ENCODE data around the gene TMEM163.
"Not testable (repeated sequence)": the region's sequence is repeated elsewhere in the genome, so short reads cannot be mapped to it uniquely, and the experiment has no call there.

Gene TMEM163

GRCh38 chr2:134507697-134508096, 211.1 kb downstream of the TMEM163 start (continued):
- TF ChIP-seq ZNF26 (tag by site-specific recombination; IDR thresholded peaks at IDR 0.05) (no peak), ZNF266 (tag by site-specific recombination; IDR thresholded peaks at IDR 0.05; ENCODE audit: low read depth) (no peak), SALL2 (tag by site-specific recombination; IDR thresholded peaks at IDR 0.05; ENCODE audit: borderline replicate concordance) (no peak), ZNF639 (tag by site-specific recombination; IDR thresholded peaks at IDR 0.05) (no peak)

- POLR2A ChIA-PET; H3K4me1 ChIP-seq (ENCODE audit: control insufficient read depth, insufficient read depth, low read length); H3K9me3 ChIP-seq (ENCODE audit: control insufficient read depth, insufficient read depth, low read depth, low read length); H3K4me3 ChIP-seq (ENCODE audit: low read depth, low read length); H3K27ac ChIP-seq (ENCODE audit: extremely low read depth, low read depth, low read length); H3K36me3 ChIP-seq (ENCODE audit: control insufficient read depth in 2 of 2, insufficient read depth in 1 of 2, low read length in 2 of 2): not testable (repeated sequence)
- TF ChIP-seq ZNF664 (tag by site-specific recombination; IDR thresholded peaks at IDR 0.05) (0 out of 2 replicates have a peak, but pooled peaks have one; percentile 21), ZNF426 (tag by site-specific recombination; IDR thresholded peaks at IDR 0.05) (peak; percentile 57), GLI2 (tag by site-specific recombination; IDR thresholded peaks at IDR 0.05; ENCODE audit: borderline replicate concordance, low read depth) (peak; percentile 14; the same call in 1 of the 2 replicates), ZNF555 (tag by site-specific recombination; conservative IDR thresholded peaks at IDR 0.05) (peak; percentile 41), ZNF558 (tag by site-specific recombination; IDR thresholded peaks at IDR 0.05) (0 out of 2 replicates have a peak, but pooled peaks have one; percentile 28), ZBTB8A (tag by site-specific recombination; IDR thresholded peaks at IDR 0.05) (0 out of 2 replicates have a peak, but pooled peaks have one; percentile 27), ZBTB11 (tag by site-specific recombination; conservative IDR thresholded peaks at IDR 0.05; ENCODE audit: low read depth) (peak; percentile 55), ZNF354C (tag by site-specific recombination; IDR thresholded peaks at IDR 0.05; ENCODE audit: borderline replicate concordance, low read depth) (0 out of 2 replicates have a peak, but pooled peaks have one; percentile 12), ZNF394 (tag by site-specific recombination; IDR thresholded peaks at IDR 0.05; ENCODE audit: borderline replicate concordance) (peak; percentile 81; the same call in 1 of the 2 replicates), ZNF623 (tag by site-specific recombination; IDR thresholded peaks at IDR 0.05) (peak; percentile 42; the same call in 1 of the 2 replicates), ZNF266 (tag by site-specific recombination; IDR thresholded peaks at IDR 0.05; ENCODE audit: low read depth) (0 out of 2 replicates have a peak, but pooled peaks have one; percentile 19), ZNF518A (tag by site-specific recombination; conservative IDR thresholded peaks at IDR 0.05; ENCODE audit: low read depth) (peak; percentile 70; the same call in 1 of the 2 replicates), ZNF560 (tag by site-specific recombination; IDR thresholded peaks at IDR 0.05; ENCODE audit: borderline replicate concordance) (peak; percentile 28; the same call in 1 of the 2 replicates)
- CTCF ChIA-PET: interaction anchor here (1.3 kb wide), 1 partner anchor 56 kb away, joined by 3 read pairs; no protein-coding TSS in a partner anchor
These were observed 211.6 kb downstream of the TMEM163 start for GRCh38 chr2:134507159-134507558.
